ENCODE data around the gene SENP7.
"Not testable (repeated sequence)": the region's sequence is repeated elsewhere in the genome, so short reads cannot be mapped to it uniquely, and the experiment has no call there.

Gene SENP7

GRCh38 chr3:101438641-101439040 is 74.4 kb downstream of the SENP7 start:
- not testable (repeated sequence) for DNase-seq (ENCODE audit: low spot score)

GRCh38 chr3:101433652-101434051 is 79.4 kb downstream of the SENP7 start:
- no peak for DNase-seq (ENCODE audit: low spot score)

GRCh38 chr3:101423984-101424888 is 88.8 kb downstream of the SENP7 start:
- no peak for DNase-seq (ENCODE audit: low spot score)

- DNase-seq (ENCODE audit: low spot score), result no peak
These were observed 94.2 kb downstream of the SENP7 start for GRCh38 chr3:101418851-101419250.

GRCh38 chr3:101414121-101414520 is 98.9 kb downstream of the SENP7 start:
- no peak for DNase-seq (ENCODE audit: low spot score)

GRCh38 chr3:101413656-101414055 is 99.4 kb downstream of the SENP7 start:
- no peak for DNase-seq (ENCODE audit: low spot score)

GRCh38 chr3:101391413-101391950 is 121.5 kb downstream of the SENP7 start:
- DNase-seq (ENCODE audit: low spot score), result no peak

GRCh38 chr3:101388706-101389105 is 124.3 kb downstream of the SENP7 start:
- DNase-seq (ENCODE audit: low spot score), result no peak

- DNase-seq (ENCODE audit: low spot score), result no peak
These were observed 125.7 kb downstream of the SENP7 start for GRCh38 chr3:101387351-101387750.

- DNase-seq (ENCODE audit: low spot score), result no peak
These were observed 128.6 kb downstream of the SENP7 start for GRCh38 chr3:101384426-101384825.

GRCh38 chr3:101383656-101384055 is 129.4 kb downstream of the SENP7 start:
- no peak for DNase-seq (ENCODE audit: low spot score)

GRCh38 chr3:101383156-101383575 is 129.8 kb downstream of the SENP7 start:
- no peak for DNase-seq (ENCODE audit: low spot score)

GRCh38 chr3:101381809-101382208 is 131.2 kb downstream of the SENP7 start:
- no peak for DNase-seq (ENCODE audit: low spot score)

GRCh38 chr3:101379658-101380376 is 133.2 kb downstream of the SENP7 start:
- no peak for DNase-seq (ENCODE audit: low spot score)

- no peak for DNase-seq (ENCODE audit: low spot score)
These were observed 135.2 kb downstream of the SENP7 start for GRCh38 chr3:101377796-101378195.

- DNase-seq (ENCODE audit: low spot score), result no peak
These were observed 135.8 kb downstream of the SENP7 start for GRCh38 chr3:101377209-101377608.

GRCh38 chr3:101375586-101375985 is 137.4 kb downstream of the SENP7 start:
- DNase-seq (ENCODE audit: low spot score), result no peak

GRCh38 chr3:101362406-101362805 is 150.6 kb downstream of the SENP7 start:
- DNase-seq (ENCODE audit: low spot score), result no peak

GRCh38 chr3:101351829-101352228 is 161.2 kb downstream of the SENP7 start:
- no peak for DNase-seq (ENCODE audit: low spot score)

- DNase-seq (ENCODE audit: low spot score), result no peak
These were observed 172.4 kb downstream of the SENP7 start for GRCh38 chr3:101340591-101340990.

- no peak for DNase-seq (ENCODE audit: low spot score)
These were observed 179.1 kb downstream of the SENP7 start for GRCh38 chr3:101333883-101334282.

GRCh38 chr3:101329016-101329673 is 183.9 kb downstream of the SENP7 start:
- DNase-seq (ENCODE audit: low spot score), result no peak
